K562 (cell line): ENCODE results near the gene PNMT. TPM values are rescaled to one million over a fixed set of nuclear protein-coding genes. Genes with fewer than 3 reads are reported as not detected.

Experiments used
- ATAC-seq: fragments of 200-7000 bp; cut with Tn5 transposase; 3 replicates; pipeline ENCODE4 v1.9.1; 2020; ENCODE audit warnings: moderate library complexity
- BruUV-seq: library from RNA; stranded (reverse); fragments of 400-500 nt; replicated peaks from 2 replicates; lab custom pipeline; 2021; lab: Mats Ljungman, UMichigan
- CTCF ChIA-PET: fragments of 300-600 bp; formaldehyde crosslinking; extraction: SDS; loops from one replicate; lab custom pipeline; 2021; ENCODE audit warnings: low intra/inter-chr PET ratio; lab: Yijun Ruan, JAX
- POLR2A ChIA-PET: fragments of 300-600, 350-650 bp; sonication (Branson Sonifier 250); formaldehyde crosslinking; extraction: SDS; loops from one replicate; lab custom pipeline; 2021; ENCODE audit warnings: antibody characterized with exemption, inconsistent platforms; lab: Yijun Ruan, JAX
- DNase-seq, 4 experiments: peaks; one replicate each; pipeline versions ENCODE4 v3.0.0 to v3.0.0-alpha.2; 2011 to 2018; ENCODE audit warnings: low spot score in 3 of 4, mixed read lengths in 3 of 4; ENCODE audit errors: extremely low read depth in 1 of 4
- FAIRE-seq: peaks from 2 replicates; lab custom pipeline; 2011; peaks lifted over from hg19 to GRCh38; lab: Jason Lieb, UNC
- H2AFZ ChIP-seq: 2 replicates; pipeline ENCODE4 v1.6.0; 2011; ENCODE audit warnings: low read depth, low read length, control low read depth, inconsistent platforms
- H3K27ac ChIP-seq: fragments of 200-600 bp; 3 replicates; pipeline ENCODE4 v1.8.0; 2011; ENCODE audit warnings: low read depth, mild to moderate bottlenecking, control low read depth, inconsistent platforms, low read length, moderate library complexity, mixed read lengths; ENCODE audit errors: extremely low read depth
- H3K27me3 ChIP-seq, 2 experiments: fragments of 300-600 bp in 1 of 2; 2 replicates in 1 of 2; 3 replicates in 1 of 2; pipeline versions ENCODE4 v1.6.0 to v1.8.0; 2011; ENCODE audit warnings: inconsistent platforms in 2 of 2, low read length in 2 of 2, mild to moderate bottlenecking in 1 of 2, mixed read lengths in 1 of 2, moderate library complexity in 1 of 2; ENCODE audit not compliant: control insufficient read depth in 2 of 2, insufficient read depth in 2 of 2
- H3K36me3 ChIP-seq: fragments of 300-600 bp; 3 replicates; pipeline ENCODE4 v1.8.0; 2011; ENCODE audit warnings: mild to moderate bottlenecking, low read length, inconsistent platforms; ENCODE audit not compliant: control insufficient read depth, insufficient read depth
- H3K4me1 ChIP-seq, 2 experiments: fragments of 200-600 bp in 1 of 2; replicated peaks in 1 of 2; 2 replicates in 1 of 2; 3 replicates in 1 of 2; pipeline versions ENCODE4 v1.5.1 to v1.8.0; 2011; ENCODE audit warnings: inconsistent platforms in 2 of 2, low read length in 2 of 2, mild to moderate bottlenecking in 1 of 2, mixed read lengths in 1 of 2, moderate library complexity in 1 of 2; ENCODE audit not compliant: control insufficient read depth in 2 of 2, insufficient read depth in 2 of 2
- H3K4me2 ChIP-seq: 2 replicates; pipeline ENCODE4 v1.6.1; 2011; ENCODE audit warnings: low read length, control low read depth, inconsistent platforms, mixed read lengths; ENCODE audit not compliant: insufficient read depth
- H3K4me3 ChIP-seq: fragments of 200-600 bp; sonication (generic), shearing (Covaris generic); 2 replicates; pipeline ENCODE4 v1.5.1; 2016; ENCODE audit warnings: control low read depth, inconsistent platforms
- H3K79me2 ChIP-seq: fragments of 200-600 bp; 3 replicates; pipeline ENCODE4 v1.8.0; 2011; ENCODE audit warnings: low read length, inconsistent platforms; ENCODE audit not compliant: control insufficient read depth, insufficient read depth
- H3K9ac ChIP-seq, 2 experiments: 2 replicates each; pipeline versions ENCODE4 v1.6.0 to v1.6.1; 2011; ENCODE audit warnings: low read depth in 2 of 2, low read length in 2 of 2, control low read depth in 1 of 2, inconsistent platforms in 1 of 2, mild to moderate bottlenecking in 1 of 2, mixed read lengths in 1 of 2; ENCODE audit not compliant: insufficient read depth in 1 of 2
- H3K9me1 ChIP-seq: one replicate; pipeline ENCODE4 v1.6.0; 2011; ENCODE audit warnings: inconsistent platforms, mild to moderate bottlenecking, low read length, moderate library complexity; ENCODE audit not compliant: control insufficient read depth, insufficient read depth
- H3K9me3 ChIP-seq: replicated peaks from 2 replicates; pipeline ENCODE4 v1.5.1; 2011; ENCODE audit warnings: low read depth, low read length, inconsistent platforms; ENCODE audit not compliant: control insufficient read depth, insufficient read depth
- H4K20me1 ChIP-seq: replicated peaks from 2 replicates; pipeline ENCODE4 v1.6.1; 2011; ENCODE audit warnings: low read length, inconsistent platforms, mixed read lengths; ENCODE audit not compliant: control insufficient read depth, insufficient read depth
- CBFB ChIP-seq: sonication (generic); formaldehyde crosslinking; IDR thresholded peaks from 2 replicates; pipeline ENCODE4 v1.4.0; 2020; ENCODE audit warnings: mild to moderate bottlenecking, missing genetic modification reagents
- HNRNPLL ChIP-seq: fragments of 200-400 bp; formaldehyde crosslinking; IDR thresholded peaks from 2 replicates; pipeline ENCODE4 v1.6.1; 2017; ENCODE audit warnings: low read length, low read depth, mild to moderate bottlenecking; ENCODE audit not compliant: poor library complexity, severe bottlenecking
- MCM3 ChIP-seq: fragments of 450-650 bp; IDR thresholded peaks from 2 replicates; pipeline ENCODE4 v1.6.1; 2016
- MED1 ChIP-seq: sonication (generic); formaldehyde crosslinking; IDR thresholded peaks from 2 replicates; pipeline ENCODE4 v1.8.1; 2023; ENCODE audit warnings: missing genetic modification reagents, borderline replicate concordance
- NFE2 ChIP-seq: IDR thresholded peaks from 2 replicates; pipeline ENCODE4 v1.6.1; 2014; ENCODE audit warnings: antibody characterized with exemption, low read depth
- USF2 ChIP-seq: sonication (generic); formaldehyde crosslinking; IDR thresholded peaks from 2 replicates; pipeline ENCODE4 v1.5.0; 2020; ENCODE audit warnings: missing genetic modification reagents
- YY1 ChIP-seq, 3 experiments: IDR thresholded peaks; 2 replicates each; pipeline ENCODE4 v1.6.1; 2011; ENCODE audit warnings: low read length in 2 of 3, mild to moderate bottlenecking in 2 of 3, moderate library complexity in 2 of 3, borderline replicate concordance in 1 of 3, control low read depth in 1 of 3, low read depth in 1 of 3; ENCODE audit not compliant: insufficient read depth in 3 of 3, insufficient replicate concordance in 2 of 3, control insufficient read depth in 1 of 3, insufficient read length in 1 of 3; ENCODE audit errors: extremely low read depth in 1 of 3
- ZNF143 ChIP-seq: sonication (generic); formaldehyde crosslinking; IDR thresholded peaks from 2 replicates; pipeline ENCODE4 v1.9.0; 2022; ENCODE audit warnings: mild to moderate bottlenecking, missing genetic modification reagents
- ZNF511 ChIP-seq: sonication (generic); formaldehyde crosslinking; IDR thresholded peaks from 2 replicates; pipeline ENCODE4 v1.8.0; 2022; ENCODE audit warnings: mild to moderate bottlenecking, missing genetic modification reagents
- ZNF586 ChIP-seq: fragments of 450-650 bp; formaldehyde crosslinking; conservative IDR thresholded peaks from 2 replicates; pipeline ENCODE4 v1.4.0; 2020; ENCODE audit warnings: mild to moderate bottlenecking, moderate library complexity
- WGBS: fragments of 100-300 bp; shearing (Covaris generic); methylation state at CpG from one replicate; pipeline ENCODE4 v1.1.6; 2016; ENCODE audit warnings: low coverage, mixed read lengths; ENCODE audit not compliant: insufficient coverage; ENCODE audit errors: missing lambda C conversion rate; 5-methylcytosine and 5-hydroxymethylcytosine counted together
- in situ Hi-C: fragments of 300-500 bp; cut with MboI; formaldehyde crosslinking; loops from 4 replicates; pipeline ENCODE4 v1.15.0; 2018; ENCODE audit warnings: inconsistent platforms, mixed read lengths
- intact Hi-C: fragments of 100-400 bp; cut with micrococcal nuclease; formaldehyde crosslinking; loops from 2 replicates; pipeline ENCODE4 v1.14.2; 2022
- polyA plus RNA-seq, 8 experiments: library from polyadenylated mRNA; depleted of rRNA in 4 of 8; stranded (reverse) in 5 of 8; unstranded in 3 of 8; fragments of >200 nt; fragmentation: Nextera tagmentation in 2 of 8; fragmentation: Illumina TruSeq in 1 of 8; extraction: Ambion mirVana in 2 of 8; extraction: Trizol in 1 of 8; gene quantifications; 2 replicates each; pipeline versions ENCODE4 v1.2.1 to v1.2.3, GENCODE V29; 2011 to 2014; ENCODE audit warnings: inconsistent platforms in 1 of 8, missing spikeins in 1 of 8
- total RNA-seq, 7 experiments: library from RNA; depleted of rRNA in 6 of 7; stranded (reverse); fragments of >200 nt in 6 of 7; fragmentation: Illumina TruSeq in 2 of 7; extraction: Trizol in 2 of 7; gene quantifications; 2 replicates each; pipeline versions ENCODE4 v1.2.1 to v1.2.3, GENCODE V29; 2011 to 2021; ENCODE audit warnings: low replicate concordance in 1 of 7
- TF ChIP-seq, protein P1 (sequence below), 2 experiments: IDR thresholded peaks; 2 replicates each; pipeline ENCODE4 v1.6.1; 2012; ENCODE audit warnings: improper control_type of control experiment in 2 of 2, low read depth in 2 of 2, low read length in 2 of 2, borderline replicate concordance in 1 of 2

PNMT gene
- total and polyA plus RNA-seq, 9 of the 15 experiments (the other 6 are each of a cell fraction or from before 2014, with no cell fraction given), result 0.55 to 18.1 (median 5.8) TPM

DNA sequence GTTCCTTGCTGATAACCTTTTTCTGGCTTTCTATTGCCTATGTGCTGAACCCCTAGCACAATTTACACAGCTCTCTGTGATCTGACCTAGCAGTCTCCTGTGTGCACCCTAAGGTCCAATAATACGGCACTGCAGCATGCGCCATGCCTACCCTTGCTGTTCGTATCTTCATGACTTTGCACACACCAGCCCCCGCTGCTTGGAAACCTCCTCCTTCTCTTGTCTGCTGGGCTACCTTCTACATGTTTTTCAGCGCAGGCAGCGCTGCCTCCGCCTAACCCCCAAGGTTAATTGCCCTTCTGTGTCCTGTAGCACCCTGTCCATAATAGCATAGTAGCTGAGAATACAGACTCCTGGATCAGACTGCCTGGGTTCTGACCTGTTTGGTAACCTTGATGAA, 29.9 kb upstream of the PNMT start:
- CTCF ChIA-PET, result no interaction called here
- TF ChIP-seq NFE2, result peak; percentile 24; the same call in 1 of the 2 replicates
- no peak for TF ChIP-seq ZNF586 (CRISPR knock-in tag)
- TF ChIP-seq USF2, result no peak
- no peak for TF ChIP-seq CBFB (CRISPR knock-in tag)
- TF ChIP-seq ZNF143 (CRISPR knock-in tag), result no peak
- TF ChIP-seq HNRNPLL, result peak; percentile 86
- peak in 1 of 3 experiments; percentile 8 for TF ChIP-seq YY1 (IDR thresholded peaks at IDR 0.05; ENCODE audit: borderline replicate concordance in 1 of 3, control insufficient read depth in 1 of 3, extremely low read depth in 1 of 3, insufficient read depth in 3 of 3, insufficient read length in 1 of 3, insufficient replicate concordance in 2 of 3, low read depth in 1 of 3, low read length in 2 of 3)
- TF ChIP-seq, protein P1, sequence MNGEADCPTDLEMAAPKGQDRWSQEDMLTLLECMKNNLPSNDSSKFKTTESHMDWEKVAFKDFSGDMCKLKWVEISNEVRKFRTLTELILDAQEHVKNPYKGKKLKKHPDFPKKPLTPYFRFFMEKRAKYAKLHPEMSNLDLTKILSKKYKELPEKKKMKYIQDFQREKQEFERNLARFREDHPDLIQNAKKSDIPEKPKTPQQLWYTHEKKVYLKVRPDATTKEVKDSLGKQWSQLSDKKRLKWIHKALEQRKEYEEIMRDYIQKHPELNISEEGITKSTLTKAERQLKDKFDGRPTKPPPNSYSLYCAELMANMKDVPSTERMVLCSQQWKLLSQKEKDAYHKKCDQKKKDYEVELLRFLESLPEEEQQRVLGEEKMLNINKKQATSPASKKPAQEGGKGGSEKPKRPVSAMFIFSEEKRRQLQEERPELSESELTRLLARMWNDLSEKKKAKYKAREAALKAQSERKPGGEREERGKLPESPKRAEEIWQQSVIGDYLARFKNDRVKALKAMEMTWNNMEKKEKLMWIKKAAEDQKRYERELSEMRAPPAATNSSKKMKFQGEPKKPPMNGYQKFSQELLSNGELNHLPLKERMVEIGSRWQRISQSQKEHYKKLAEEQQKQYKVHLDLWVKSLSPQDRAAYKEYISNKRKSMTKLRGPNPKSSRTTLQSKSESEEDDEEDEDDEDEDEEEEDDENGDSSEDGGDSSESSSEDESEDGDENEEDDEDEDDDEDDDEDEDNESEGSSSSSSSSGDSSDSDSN (IDR thresholded peaks at IDR 0.05; ENCODE audit: borderline replicate concordance in 1 of 2, low read depth in 2 of 2, low read length in 2 of 2), result 0 out of 4 replicates have a peak, but pooled peaks of 1 of the 2 experiments have one; percentile 32
- TF ChIP-seq MCM3, result no peak
- TF ChIP-seq ZNF511 (CRISPR knock-in tag), result no peak
- no peak for TF ChIP-seq MED1 (CRISPR knock-in tag)
- FAIRE-seq, result peak; percentile 54
- intact Hi-C loops (no loop called here), in situ Hi-C loops (no loop called here)
- H3K27ac ChIP-seq, result peak overlapping the region; percentile 31; the same call in 2 of the 3 replicates
- H3K4me2 ChIP-seq, result peak overlapping the region; percentile 94
- H3K79me2 ChIP-seq, result peaks cover 63% of the 10 kb centered on the region
- H3K9ac ChIP-seq, result peak overlapping the region; percentile 86 to 96
- peaks cover 26% of the 10 kb centered on the region for H4K20me1 ChIP-seq
- no peaks in the 10 kb centered on the region for H3K9me3 ChIP-seq
- H3K36me3 ChIP-seq, result peaks cover 11% of the 10 kb centered on the region; the same call in 2 of the 3 replicates
- 21% methylated on average over 7 of the region's 7 CpGs for WGBS
- BruUV-seq, result no TSS peak
- H3K27me3 ChIP-seq, result no peaks in the 10 kb centered on the region
- H3K9me1 ChIP-seq, result no peaks in the 10 kb centered on the region
- H3K4me1 ChIP-seq, result peaks cover 63 to 68% of the 10 kb centered on the region in 2 experiments
- POLR2A ChIA-PET, result interaction anchor here (0.6 to 1.9 kb wide), 8 partner anchors 9 to 996 kb away, joined by 3 to 9 read pairs (median 3); no protein-coding TSS in a partner anchor
- H3K4me3 ChIP-seq, result peak overlapping the region; percentile 78
- no peak for ATAC-seq
- DNase-seq, result peak in 1 of 4 experiments; percentile 64
- H2AFZ ChIP-seq, result no peak overlapping the region
